HEK293 (cell line): Measurements from ENCODE around the gene TRAPPC8.
"Not testable (repeated sequence)": the region's sequence is repeated elsewhere in the genome, so short reads cannot be mapped to it uniquely, and the experiment has no call there.

Experiments used
- CTCF ChIA-PET: fragments of 350-600 bp; formaldehyde crosslinking; extraction: SDS; loops from one replicate; lab custom pipeline; 2021; ENCODE audit warnings: antibody characterized with exemption; lab: Yijun Ruan, JAX
- POLR2A ChIA-PET: fragments of 300-600 bp; formaldehyde crosslinking; extraction: SDS; loops from one replicate; lab custom pipeline; 2020; ENCODE audit warnings: antibody characterized with exemption, inconsistent platforms; lab: Yijun Ruan, JAX
- H3K27ac ChIP-seq: fragments of 200-500 bp; sonication (Bioruptor generic); 2 replicates; pipeline ENCODE4 v1.5.1; 2014; ENCODE audit warnings: low read depth, low read length, control low read depth, inconsistent platforms; ENCODE audit errors: extremely low read depth
- H3K36me3 ChIP-seq, 2 experiments: fragments of 200-500 bp in 1 of 2; sonication (Bioruptor generic) in 1 of 2; 1 replicate in 1 of 2; 2 replicates in 1 of 2; pipeline ENCODE4 v1.5.1; 2014 to 2017; ENCODE audit warnings: inconsistent platforms in 2 of 2, low read length in 2 of 2; ENCODE audit not compliant: control insufficient read depth in 2 of 2, insufficient read depth in 1 of 2
- H3K4me1 ChIP-seq: fragments of 200-500 bp; sonication (Bioruptor generic); 2 replicates; pipeline ENCODE4 v1.5.1; 2014; ENCODE audit warnings: mild to moderate bottlenecking, low read length, inconsistent platforms; ENCODE audit not compliant: control insufficient read depth, insufficient read depth
- H3K4me3 ChIP-seq: 2 replicates; pipeline ENCODE4 v1.5.1; 2011; ENCODE audit warnings: low read depth, mild to moderate bottlenecking, control low read depth, low read length, moderate library complexity
- H3K9me3 ChIP-seq: fragments of 200-500 bp; sonication (Bioruptor generic); 2 replicates; pipeline ENCODE4 v1.5.1; 2014; ENCODE audit warnings: low read depth, low read length, inconsistent platforms; ENCODE audit not compliant: control insufficient read depth, insufficient read depth
- HOXC10 ChIP-seq: sonication (generic); formaldehyde crosslinking; IDR thresholded peaks from 2 replicates; pipeline ENCODE4 v1.8.1; 2023; ENCODE audit warnings: mild to moderate bottlenecking, missing genetic modification reagents
- OSR2 ChIP-seq: fragments of 450-650 bp; formaldehyde crosslinking; IDR thresholded peaks from 2 replicates; pipeline ENCODE4 v1.5.1; 2016; ENCODE audit warnings: missing biosample characterization, missing genetic modification characterization
- PRDM1 ChIP-seq: fragments of 450-650 bp; formaldehyde crosslinking; IDR thresholded peaks from 2 replicates; pipeline ENCODE4; 2016; ENCODE audit warnings: missing biosample characterization, missing genetic modification characterization
- RBAK ChIP-seq: fragments of 450-650 bp; formaldehyde crosslinking; IDR thresholded peaks from 2 replicates; pipeline ENCODE4 v1.5.1; 2016; ENCODE audit warnings: missing biosample characterization, missing genetic modification characterization
- SCRT2 ChIP-seq: fragments of 450-650 bp; formaldehyde crosslinking; IDR thresholded peaks from 2 replicates; pipeline ENCODE4 v1.5.1; 2016; ENCODE audit warnings: missing biosample characterization, missing genetic modification characterization
- ZNF133 ChIP-seq: fragments of 450-650 bp; formaldehyde crosslinking; IDR thresholded peaks from 2 replicates; pipeline ENCODE4 v1.5.1; 2016; ENCODE audit warnings: missing biosample characterization, missing genetic modification characterization
- ZNF223 ChIP-seq: fragments of 450-650 bp; formaldehyde crosslinking; IDR thresholded peaks from 2 replicates; pipeline ENCODE4 v1.5.1; 2016; ENCODE audit warnings: missing biosample characterization, missing genetic modification characterization
- ZNF37A ChIP-seq: fragments of 450-650 bp; IDR thresholded peaks from 2 replicates; pipeline ENCODE4 v1.5.1; 2018; ENCODE audit warnings: missing biosample characterization, missing genetic modification characterization
- ZNF416 ChIP-seq: fragments of 450-650 bp; formaldehyde crosslinking; IDR thresholded peaks from 2 replicates; pipeline ENCODE4 v1.5.1; 2016; ENCODE audit warnings: missing biosample characterization, missing genetic modification characterization
- ZNF48 ChIP-seq: fragments of 450-650 bp; formaldehyde crosslinking; IDR thresholded peaks from 2 replicates; pipeline ENCODE4 v1.5.1; 2016; ENCODE audit warnings: missing biosample characterization, missing genetic modification characterization
- ZNF510 ChIP-seq: fragments of 450-650 bp; formaldehyde crosslinking; IDR thresholded peaks from 2 replicates; pipeline ENCODE4 v1.5.1; 2018; ENCODE audit warnings: mild to moderate bottlenecking, missing genetic modification characterization, missing biosample characterization; ENCODE audit not compliant: insufficient replicate concordance
- ZNF610 ChIP-seq: fragments of 450-650 bp; formaldehyde crosslinking; IDR thresholded peaks from 2 replicates; pipeline ENCODE4 v1.5.1; 2016; ENCODE audit warnings: missing biosample characterization, missing genetic modification characterization, borderline replicate concordance
- ZNF623 ChIP-seq: fragments of 450-650 bp; formaldehyde crosslinking; IDR thresholded peaks from 2 replicates; pipeline ENCODE4 v1.5.1; 2016; ENCODE audit warnings: missing biosample characterization, missing genetic modification characterization
- ZNF677 ChIP-seq: fragments of 450-650 bp; IDR thresholded peaks from 2 replicates; pipeline ENCODE4 v1.5.0; 2018; ENCODE audit warnings: missing biosample characterization, mild to moderate bottlenecking, missing genetic modification characterization, moderate library complexity
- ZNF707 ChIP-seq: fragments of 450-650 bp; formaldehyde crosslinking; IDR thresholded peaks from 2 replicates; pipeline ENCODE4 v1.5.1; 2016; ENCODE audit warnings: missing biosample characterization, missing genetic modification characterization
- ZNF76 ChIP-seq: fragments of 450-650 bp; formaldehyde crosslinking; IDR thresholded peaks from 2 replicates; pipeline ENCODE4; 2016; ENCODE audit warnings: low read depth, missing biosample characterization, missing genetic modification characterization, borderline replicate concordance
- TF ChIP-seq, protein P1 (sequence below): fragments of 450-650 bp; formaldehyde crosslinking; IDR thresholded peaks from 2 replicates; pipeline ENCODE4 v1.5.1; 2016; ENCODE audit warnings: missing biosample characterization, missing genetic modification characterization
- TF ChIP-seq, protein P2 (sequence below): fragments of 450-650 bp; formaldehyde crosslinking; IDR thresholded peaks from 2 replicates; pipeline ENCODE4 v1.5.1; 2017; ENCODE audit warnings: missing biosample characterization, missing genetic modification characterization

TRAPPC8 gene

GRCh38 chr18:31801078-31801477 is 141.8 kb downstream of the TRAPPC8 start:
- Histone ChIP-seq H3K4me1 (no peaks in the 10 kb centered on the region), H3K27ac (no peak overlapping the region), H3K36me3 (no peaks in the 10 kb centered on the region), H3K9me3 (no peaks in the 10 kb centered on the region)
- POLR2A ChIA-PET, result no interaction called here
- CTCF ChIA-PET, result interaction anchor here (1.7 kb wide), 1 partner anchor 60 kb away, joined by 5 read pairs; no protein-coding TSS in a partner anchor
- TF ChIP-seq OSR2 (tag by site-specific recombination) (no peak), ZNF677 (no peak), ZNF510 (tag by site-specific recombination) (no peak), ZNF610 (no peak), ZNF707 (tag by site-specific recombination) (no peak), RBAK (tag by site-specific recombination) (no peak), ZNF133 (tag by site-specific recombination) (no peak), ZNF48 (no peak), ZNF623 (tag by site-specific recombination) (no peak), PRDM1 (tag by site-specific recombination) (no peak), ZNF76 (tag by site-specific recombination) (no peak), ZNF223 (no peak), ZNF37A (tag by site-specific recombination) (no peak), HOXC10 (CRISPR knock-in tag) (no peak)
- TF ChIP-seq, protein P1, sequence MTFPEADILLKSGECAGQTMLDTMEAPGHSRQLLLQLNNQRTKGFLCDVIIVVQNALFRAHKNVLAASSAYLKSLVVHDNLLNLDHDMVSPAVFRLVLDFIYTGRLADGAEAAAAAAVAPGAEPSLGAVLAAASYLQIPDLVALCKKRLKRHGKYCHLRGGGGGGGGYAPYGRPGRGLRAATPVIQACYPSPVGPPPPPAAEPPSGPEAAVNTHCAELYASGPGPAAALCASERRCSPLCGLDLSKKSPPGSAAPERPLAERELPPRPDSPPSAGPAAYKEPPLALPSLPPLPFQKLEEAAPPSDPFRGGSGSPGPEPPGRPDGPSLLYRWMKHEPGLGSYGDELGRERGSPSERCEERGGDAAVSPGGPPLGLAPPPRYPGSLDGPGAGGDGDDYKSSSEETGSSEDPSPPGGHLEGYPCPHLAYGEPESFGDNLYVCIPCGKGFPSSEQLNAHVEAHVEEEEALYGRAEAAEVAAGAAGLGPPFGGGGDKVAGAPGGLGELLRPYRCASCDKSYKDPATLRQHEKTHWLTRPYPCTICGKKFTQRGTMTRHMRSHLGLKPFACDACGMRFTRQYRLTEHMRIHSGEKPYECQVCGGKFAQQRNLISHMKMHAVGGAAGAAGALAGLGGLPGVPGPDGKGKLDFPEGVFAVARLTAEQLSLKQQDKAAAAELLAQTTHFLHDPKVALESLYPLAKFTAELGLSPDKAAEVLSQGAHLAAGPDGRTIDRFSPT (tag by site-specific recombination), result no peak
- TF ChIP-seq, protein P2, sequence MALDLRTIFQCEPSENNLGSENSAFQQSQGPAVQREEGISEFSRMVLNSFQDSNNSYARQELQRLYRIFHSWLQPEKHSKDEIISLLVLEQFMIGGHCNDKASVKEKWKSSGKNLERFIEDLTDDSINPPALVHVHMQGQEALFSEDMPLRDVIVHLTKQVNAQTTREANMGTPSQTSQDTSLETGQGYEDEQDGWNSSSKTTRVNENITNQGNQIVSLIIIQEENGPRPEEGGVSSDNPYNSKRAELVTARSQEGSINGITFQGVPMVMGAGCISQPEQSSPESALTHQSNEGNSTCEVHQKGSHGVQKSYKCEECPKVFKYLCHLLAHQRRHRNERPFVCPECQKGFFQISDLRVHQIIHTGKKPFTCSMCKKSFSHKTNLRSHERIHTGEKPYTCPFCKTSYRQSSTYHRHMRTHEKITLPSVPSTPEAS (tag by site-specific recombination), result no peak
- TF ChIP-seq, all 188 proteins: peak for 0
- H3K4me3 ChIP-seq, result no peak overlapping the region

DNA sequence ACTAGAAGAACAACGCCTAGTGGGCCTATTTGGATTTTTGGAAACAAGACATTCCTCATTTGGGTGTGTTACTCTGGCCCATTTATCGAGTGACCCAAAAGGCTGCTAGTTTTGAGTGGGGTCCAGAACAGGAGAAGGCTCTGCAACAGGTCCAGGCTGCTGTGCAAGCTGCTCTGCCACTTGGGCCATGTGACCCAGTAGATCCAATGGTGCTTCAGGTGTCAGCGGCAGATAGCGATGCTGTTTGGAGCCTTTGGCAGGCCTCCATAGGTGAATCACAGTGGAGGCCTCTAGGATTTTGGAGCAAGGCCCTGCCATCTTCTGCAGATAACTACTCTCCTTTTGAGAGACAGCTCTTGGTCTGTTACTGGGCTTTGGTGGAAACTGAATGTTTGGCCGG is 143.7 kb downstream of the TRAPPC8 start:
- not testable (repeated sequence) for H3K4me1 ChIP-seq
- TF ChIP-seq SCRT2, result 0 out of 2 replicates have a peak, but pooled peaks have one; percentile 12
- POLR2A ChIA-PET, result interaction anchor here (0.7 kb wide), 1 partner anchor 272 kb away, joined by 5 read pairs; no protein-coding TSS in a partner anchor

GRCh38 chr18:31798399-31798798 is 144.5 kb downstream of the TRAPPC8 start:
- Histone ChIP-seq H3K9me3 (no peaks in the 10 kb centered on the region), H3K36me3 (no peaks in the 10 kb centered on the region), H3K4me1 (no peaks in the 10 kb centered on the region), H3K4me3 (no peak overlapping the region), H3K27ac (no peak overlapping the region)
- ChIA-PET POLR2A (no interaction called here), CTCF (no interaction called here)
- TF ChIP-seq ZNF416 (tag by site-specific recombination), result no peak

More for the DNA sequence above, 143.7 kb downstream of the TRAPPC8 start:
- H3K36me3 ChIP-seq, H3K9me3 ChIP-seq, H3K27ac ChIP-seq, H3K4me3 ChIP-seq: not testable (repeated sequence)
- CTCF ChIA-PET, result interaction anchor here (0.6 kb wide), 2 partner anchors 41 to 119 kb away, joined by 3 to 5 read pairs; no protein-coding TSS in a partner anchor
